Pons (tissue), 1 donor: ENCODE measurements around the gene CELSR3.

Source experiments
- DNase-seq: peaks from one replicate; pipeline ENCODE4 v3.0.0-alpha.2; 2016; ENCODE audit warnings: low spot score

The CELSR3 gene

DNA sequence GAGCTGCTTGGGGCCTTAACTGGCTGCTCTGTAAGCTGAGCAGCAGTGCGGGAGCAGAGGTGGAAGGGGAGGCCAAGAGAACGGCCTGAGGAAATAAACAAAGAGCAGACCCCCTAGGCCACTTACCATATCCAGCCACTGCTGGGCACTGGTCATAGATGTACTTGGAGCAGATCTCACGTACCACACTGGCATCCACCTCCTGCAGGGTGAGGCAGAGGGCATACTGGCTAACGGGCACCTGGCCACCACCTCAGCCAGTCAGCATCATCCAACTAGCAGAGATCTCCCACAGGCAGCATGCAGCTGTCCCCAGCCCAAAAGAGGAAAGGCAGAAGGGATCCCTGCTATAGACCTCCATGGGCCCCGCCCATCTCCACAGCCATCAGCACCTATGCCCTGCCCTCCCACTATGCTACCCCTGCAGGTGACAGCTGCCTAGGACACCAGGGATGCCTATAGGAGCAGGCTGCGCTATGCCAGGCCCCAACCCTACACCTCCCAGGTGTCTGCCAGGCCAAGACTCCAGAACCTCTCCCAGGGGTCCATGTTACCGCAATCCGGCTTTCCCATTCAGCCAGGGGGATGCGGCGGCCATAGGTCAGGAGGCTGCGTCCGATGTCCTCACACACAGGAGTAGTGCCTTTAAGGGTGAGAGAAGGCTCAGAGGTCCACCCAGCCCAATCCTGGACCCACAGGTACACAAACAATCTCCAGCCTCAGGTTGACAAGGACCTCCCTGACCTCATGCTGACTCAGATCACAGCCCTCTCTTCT is 63.0 kb downstream of the CELSR3 start:
- no peak for DNase-seq

DNA sequence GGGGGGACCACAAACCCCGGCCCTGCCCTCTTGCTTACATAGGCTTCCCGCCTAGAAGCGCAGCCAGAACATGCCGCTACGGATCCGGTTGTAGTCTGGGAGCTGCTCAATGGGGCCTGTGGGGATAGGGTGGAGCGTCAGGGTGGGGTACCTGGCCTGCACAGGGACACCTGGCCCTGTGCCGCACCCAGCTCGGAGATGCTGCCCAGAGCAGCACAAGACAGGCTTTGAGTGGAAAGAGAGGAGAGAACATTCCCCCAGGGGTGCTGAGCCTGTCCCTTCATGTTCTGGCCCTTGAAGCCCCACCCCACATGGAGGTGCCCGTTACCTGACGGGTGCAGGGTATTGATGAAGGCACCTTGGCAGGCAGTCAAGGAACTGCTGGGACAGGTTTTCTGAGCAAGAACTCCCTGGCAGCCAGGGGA is 63.6 kb downstream of the CELSR3 start:
- no peak for DNase-seq

DNA sequence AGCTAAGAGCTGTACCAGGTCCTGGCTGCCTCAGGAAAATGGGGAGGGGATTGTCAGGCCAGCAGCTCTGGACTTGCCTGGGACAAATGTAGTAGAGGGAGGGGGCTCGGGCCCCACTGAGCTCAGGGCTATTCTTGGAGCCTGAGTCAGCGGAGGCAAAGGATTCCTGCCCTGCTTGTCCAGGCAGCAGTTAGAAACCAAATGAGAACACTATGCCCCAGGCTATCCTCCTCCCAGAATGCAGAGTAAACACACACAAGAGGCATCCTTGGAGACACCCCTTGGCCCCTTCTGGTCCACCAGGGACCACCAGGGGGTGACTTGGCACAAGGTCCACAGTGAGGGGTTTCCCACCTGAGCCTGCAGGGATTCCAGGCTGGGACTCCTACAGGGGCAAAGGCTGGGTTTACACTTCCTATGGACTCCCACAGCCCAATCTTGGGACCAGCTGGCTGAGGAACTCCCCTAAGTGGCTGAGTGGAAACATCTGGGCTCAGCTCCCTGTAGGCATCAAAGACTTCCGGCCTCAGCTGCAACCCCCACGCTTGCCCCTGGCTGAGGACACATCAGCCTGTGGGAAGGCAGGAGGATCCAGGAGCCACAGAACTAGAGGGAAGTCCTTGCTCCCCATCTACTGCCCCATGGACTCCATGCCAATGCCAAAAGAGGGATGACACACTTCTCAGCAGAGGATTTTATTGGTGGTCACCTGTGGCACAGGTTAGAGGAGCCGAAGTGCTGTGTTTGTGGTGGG is 64.2 kb downstream of the CELSR3 start:
- no peak for DNase-seq

DNA sequence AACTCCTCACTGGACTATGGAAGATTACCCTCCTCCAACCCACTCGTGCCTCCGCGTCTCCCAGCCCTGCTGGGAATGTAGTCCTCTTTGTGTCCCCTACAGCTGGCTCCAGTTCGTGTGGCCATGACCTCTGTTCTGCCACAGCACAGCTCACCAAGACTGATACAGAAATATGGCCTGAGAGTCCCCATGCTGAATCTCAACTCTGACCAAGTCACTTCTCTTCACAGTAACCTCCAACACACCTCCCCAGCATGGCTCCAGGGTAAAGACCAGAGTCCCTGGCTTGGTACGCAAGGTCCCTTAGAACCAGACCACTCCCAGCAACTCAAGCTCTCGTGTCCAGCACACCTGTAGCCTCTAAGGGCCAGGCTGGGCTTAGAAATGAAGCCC is 65.3 kb downstream of the CELSR3 start:
- no peak for DNase-seq

DNA sequence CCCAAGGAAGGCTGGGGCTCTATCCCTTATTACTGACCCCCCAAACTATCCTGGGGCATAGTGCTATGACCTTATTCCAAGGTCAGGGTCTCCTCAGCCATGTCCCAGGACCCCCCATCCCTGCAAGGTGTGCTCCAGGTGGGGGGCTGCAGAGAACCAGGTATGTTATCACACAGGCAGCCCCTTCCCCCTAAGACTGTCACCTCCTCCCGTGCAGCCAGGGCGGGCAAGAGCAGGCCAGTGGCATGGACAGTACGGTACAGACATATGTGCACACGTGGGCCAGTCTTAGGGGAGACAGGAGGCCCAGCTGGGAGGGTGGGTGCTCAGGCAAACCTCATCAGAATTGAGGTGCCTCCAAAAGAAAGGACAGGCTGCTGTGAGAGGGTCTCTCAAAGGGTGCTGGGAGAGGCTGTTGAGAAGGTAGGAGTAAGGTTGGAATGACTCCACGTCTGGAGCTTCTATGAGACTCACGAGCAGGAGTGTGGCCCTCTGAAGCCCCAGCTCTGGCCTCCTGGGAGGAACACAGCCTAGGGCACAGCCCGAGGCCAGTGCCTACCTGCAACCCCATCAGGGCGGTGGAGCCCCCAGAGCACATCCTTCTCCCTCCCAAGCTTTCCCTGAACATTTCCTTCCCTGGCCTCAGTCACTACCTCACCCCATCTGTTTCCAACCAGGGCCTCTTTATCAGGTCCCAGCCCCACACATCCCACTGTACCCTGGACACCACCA is 65.8 kb downstream of the CELSR3 start:
- DNase-seq, result no peak

DNA sequence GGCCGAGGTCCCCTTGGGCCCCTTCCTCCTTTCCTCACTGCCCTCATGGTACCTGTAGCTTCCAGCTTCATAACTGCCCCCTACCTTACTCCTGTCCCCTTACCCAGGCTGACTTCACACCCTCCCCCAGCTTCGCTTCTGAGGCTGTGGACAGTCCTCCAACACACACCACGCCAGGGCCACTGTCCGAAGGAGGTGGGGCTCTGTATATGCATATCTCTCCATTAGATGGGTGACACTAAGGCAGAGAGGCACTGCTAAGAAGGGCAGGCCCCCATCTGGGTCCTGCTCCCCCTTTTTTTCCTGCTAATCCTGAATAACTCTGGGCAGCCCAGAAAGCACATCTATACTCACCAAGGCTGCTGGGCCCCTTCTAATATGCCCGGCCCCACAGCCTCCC is 66.5 kb downstream of the CELSR3 start:
- DNase-seq, result no peak

DNA sequence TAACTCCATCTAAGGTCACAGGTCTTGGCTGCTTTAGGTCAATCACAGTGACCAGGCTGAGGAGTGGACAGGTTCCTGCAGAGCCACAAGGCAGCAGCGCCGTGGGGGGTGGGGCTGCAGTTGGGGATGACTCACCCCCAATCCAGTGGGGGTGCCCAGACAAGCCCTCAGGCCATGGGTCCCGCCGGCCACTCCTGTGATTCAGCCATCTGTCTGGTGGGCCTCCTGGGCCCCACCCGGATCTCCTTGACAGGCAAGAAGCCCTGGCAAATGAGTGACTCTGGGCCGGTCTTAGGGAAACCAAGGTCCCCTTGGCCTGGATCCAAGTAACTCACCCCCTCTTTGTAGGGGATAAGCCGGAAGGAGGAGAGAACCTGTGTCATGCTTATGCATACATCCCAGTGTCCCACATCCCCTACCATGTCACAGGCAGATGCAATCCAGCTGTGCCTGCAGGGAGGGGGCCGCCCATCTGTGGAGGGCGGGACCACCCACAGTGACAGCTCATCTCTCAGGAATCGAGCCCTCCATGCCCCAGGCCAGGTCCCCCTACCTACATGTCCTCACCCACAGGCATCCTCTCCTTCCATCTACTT is 67.1 kb downstream of the CELSR3 start:
- no peak for DNase-seq

DNA sequence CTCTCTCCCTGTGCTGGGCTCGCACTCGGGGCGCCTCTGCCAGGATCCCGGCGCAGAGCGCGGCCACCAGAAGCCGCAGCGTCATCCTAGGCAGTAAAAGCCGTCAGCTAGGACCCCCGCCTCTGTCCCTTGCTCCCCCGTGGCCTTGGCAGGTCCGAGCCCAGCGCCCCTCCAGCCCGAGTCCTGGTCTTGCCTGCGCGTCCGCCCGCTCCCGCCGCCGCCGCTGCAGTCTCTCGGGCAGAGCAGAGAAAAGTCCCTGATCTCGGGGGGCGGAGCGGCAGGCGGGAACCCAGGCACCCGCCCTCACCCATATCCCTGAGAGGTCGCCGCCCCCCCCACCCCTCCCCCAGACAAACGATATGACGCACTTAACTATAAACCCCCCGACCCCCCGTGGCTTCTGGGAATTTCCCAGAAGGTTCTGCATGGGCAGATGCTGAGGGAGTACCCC is 67.6 kb downstream of the CELSR3 start, which contains the start of gene COL7A1:
Gene COL7A1, minus strand, starts transcription at position 255 of the 451 bp plus-strand sequence. Its CDS starts 170 bp downstream, at position 85.
- DNase-seq, result no peak

DNA sequence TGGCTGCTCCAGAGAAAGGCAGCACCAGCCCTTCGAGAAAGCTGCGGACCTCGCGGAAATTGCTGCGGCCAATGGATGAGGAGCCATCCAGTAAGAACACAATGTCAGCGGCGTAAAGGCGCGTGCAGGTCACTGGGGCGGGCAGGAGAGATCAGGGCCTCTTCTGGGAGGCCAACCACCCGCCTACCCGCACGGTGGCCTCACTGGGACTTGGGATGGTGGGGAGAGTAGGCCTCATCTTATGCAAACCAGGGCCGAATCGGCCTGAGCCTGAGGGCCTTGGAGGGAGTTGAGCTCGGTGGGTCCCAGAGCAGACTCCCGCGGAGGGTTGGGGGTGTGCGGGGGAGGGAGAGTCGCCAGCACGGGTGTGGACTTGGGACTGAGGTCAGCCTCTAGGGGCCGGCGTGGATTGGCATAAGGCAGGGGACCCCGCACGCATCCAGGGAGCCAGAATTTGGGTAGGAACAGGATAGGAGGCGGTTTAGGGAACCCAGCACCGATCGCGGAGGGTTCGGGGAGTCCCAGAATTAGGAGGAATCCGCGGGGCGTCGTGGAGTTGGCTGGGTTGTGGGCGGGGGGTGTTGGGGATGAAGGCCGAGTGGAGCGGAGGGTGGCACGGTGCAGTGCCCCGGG is 68.2 kb downstream of the CELSR3 start:
- DNase-seq, result no peak

DNA sequence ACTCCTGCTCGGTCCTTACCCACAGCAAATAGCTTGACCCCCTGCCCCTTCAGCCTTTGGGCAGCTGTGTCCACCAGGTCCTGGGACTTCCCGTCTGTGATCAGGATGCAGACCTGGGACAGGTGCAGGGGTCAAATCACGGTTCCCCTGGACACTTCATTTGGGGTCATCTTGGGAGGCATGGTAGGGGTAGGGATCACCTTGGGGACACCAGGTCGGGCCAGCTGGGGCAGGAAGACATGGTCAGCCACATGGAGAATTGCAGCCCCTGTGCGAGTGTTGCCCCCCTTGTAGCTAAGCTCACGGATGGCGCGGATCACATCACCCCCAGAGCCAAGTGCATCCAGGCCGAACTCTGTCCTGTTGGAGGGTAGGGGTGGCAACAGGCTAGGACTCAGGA is 69.3 kb downstream of the CELSR3 start:
- DNase-seq, result no peak

DNA sequence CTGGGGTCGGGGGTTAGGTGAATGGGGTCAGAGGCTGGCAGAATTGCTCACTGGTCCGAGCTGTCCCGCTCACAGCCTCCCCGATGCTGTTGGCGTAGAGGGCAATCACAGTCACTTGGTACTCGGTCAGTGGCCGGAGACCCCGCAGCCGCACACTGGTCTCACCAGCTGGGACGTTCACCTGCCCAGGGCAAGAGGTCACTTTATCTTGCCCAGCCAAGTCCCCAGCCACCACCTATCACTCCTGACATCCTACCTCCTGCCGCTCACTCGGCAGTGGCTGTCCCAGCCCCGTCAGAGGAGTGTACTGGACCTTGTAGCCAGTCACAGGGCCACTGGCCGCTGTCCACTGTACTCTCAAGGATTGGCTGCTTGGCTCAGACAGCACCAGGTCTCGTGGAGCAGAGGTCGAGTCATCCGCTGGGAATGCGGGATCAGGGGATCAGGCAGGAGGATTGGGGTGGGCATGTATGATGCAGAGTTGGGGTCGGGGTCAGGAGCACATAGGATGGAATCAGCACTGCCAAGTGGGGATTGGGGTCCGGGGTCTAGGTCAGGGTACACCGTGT is 70.1 kb downstream of the CELSR3 start:
- no peak for DNase-seq

DNA sequence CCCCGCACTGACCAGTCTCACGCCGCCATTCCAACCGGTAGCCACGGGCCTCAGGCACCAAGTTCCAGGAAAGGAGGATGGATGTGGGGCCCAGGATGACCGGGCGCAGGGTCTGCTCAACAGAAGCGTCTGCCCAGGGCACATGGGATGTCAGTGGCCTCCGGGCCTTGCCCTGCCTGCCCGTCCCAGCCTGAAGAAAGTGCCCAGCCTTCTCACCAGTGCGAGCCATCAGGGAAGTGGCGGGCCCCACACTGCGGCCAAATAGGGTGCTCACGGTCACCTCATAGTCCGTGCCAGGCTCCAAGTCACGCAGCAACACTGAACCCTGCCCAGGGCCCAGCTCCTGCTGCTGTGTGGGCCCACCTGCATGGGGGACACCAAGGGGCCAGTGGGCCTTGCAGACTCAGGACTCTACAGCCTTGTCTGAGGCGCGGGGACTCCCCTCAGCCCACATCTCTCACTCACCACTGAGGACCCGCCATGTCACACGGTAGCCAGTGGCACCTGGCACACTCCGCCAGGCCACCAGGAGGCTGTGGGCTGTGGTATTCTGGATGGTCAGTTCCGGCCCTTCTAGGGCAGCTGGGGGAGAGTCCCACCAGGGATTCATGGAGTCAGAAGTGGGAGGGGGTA is 70.7 kb downstream of the CELSR3 start:
- no peak for DNase-seq

DNA sequence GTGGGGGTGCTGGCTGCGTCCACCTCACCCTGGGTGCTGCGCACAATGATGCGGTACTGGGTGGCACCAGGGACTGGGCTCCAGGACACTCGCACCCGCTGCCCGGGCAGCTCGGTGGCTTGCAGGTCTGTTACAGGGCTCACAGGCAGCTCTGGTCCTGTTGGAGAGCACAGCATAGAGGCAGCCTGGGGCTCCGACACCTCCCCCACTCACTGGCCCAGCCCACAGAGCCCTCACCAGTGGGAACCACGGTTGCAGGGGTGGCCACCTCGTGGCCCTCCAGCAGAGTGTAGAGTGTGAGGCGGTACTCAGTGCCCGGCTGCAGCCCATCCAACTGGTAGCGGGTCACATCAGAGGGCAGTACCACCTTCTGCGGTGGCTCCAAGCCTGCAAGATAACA is 71.2 kb downstream of the CELSR3 start:
- DNase-seq, result no peak

DNA sequence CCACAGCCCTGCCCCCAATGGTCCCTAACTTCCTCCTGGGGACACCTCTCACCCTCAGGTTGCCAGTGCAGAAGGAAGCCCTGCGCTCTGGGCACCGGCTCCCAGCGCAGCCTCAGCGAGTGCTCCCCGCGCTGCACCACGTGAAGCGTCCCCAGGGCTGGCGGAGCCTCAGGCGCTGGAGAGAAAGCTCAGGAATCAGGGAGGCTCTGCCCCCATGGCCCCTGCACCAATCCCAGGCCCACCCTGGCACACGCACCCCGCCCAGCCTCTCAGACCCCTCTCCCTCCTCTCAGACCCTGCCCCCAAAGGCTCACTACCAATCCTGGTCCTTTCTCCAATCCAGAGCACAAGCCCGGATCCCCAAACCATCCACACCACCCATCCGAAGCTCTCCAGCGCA is 74.5 kb downstream of the CELSR3 start:
- DNase-seq, result no peak

DNA sequence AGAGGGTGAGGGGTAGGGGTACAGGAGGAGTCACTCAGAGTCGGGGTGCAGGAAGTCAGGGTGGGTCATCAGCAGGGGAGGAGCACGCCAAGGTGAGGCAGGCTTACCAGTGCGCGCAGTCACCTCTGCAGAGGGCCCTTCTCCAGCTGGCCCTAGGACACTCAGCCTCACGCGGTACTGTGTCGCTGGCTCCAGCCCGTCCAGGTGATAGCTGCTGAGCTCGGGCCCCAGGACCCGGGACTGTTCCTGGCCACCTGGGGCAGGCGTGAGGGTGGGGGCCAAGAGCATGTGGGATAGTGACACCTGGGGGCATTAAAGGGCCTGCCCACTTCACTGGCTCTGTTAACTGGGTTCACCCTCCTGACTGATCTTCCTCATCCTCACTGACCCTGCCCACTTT is 75.0 kb downstream of the CELSR3 start:
- no peak for DNase-seq
